ENCODE data around the gene FHIT. TPM values are rescaled to one million over a fixed set of nuclear protein-coding genes. Genes with fewer than 3 reads are reported as not detected.

The FHIT gene
- total RNA-seq, 1 experiment from 2014 or later: 20.1 TPM

DNA sequence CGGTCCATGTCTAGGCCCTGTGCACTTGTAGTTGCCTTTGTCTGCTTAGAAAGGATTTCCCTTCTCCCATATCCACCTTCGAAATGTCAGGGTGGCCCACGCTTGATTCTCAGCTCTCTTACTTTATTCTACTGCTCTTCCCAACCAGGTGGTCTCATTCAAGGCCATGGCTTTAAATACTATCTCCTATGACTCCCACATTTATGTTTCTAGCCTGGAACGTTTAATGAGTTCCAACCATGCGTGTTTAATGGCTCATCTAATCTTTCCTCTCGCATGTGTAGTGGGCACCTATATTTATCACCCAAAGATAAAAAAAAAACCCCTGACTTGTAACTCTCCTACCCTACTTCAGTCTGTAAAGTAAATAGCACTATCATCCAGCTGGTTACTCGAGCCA lies 1474.2 kb downstream of the FHIT start:
- TF ChIP-seq, protein P1, sequence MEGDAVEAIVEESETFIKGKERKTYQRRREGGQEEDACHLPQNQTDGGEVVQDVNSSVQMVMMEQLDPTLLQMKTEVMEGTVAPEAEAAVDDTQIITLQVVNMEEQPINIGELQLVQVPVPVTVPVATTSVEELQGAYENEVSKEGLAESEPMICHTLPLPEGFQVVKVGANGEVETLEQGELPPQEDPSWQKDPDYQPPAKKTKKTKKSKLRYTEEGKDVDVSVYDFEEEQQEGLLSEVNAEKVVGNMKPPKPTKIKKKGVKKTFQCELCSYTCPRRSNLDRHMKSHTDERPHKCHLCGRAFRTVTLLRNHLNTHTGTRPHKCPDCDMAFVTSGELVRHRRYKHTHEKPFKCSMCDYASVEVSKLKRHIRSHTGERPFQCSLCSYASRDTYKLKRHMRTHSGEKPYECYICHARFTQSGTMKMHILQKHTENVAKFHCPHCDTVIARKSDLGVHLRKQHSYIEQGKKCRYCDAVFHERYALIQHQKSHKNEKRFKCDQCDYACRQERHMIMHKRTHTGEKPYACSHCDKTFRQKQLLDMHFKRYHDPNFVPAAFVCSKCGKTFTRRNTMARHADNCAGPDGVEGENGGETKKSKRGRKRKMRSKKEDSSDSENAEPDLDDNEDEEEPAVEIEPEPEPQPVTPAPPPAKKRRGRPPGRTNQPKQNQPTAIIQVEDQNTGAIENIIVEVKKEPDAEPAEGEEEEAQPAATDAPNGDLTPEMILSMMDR (IDR thresholded peaks at IDR 0.05; ENCODE audit: unreplicated experiment): no peak
- DNase-seq (ENCODE audit: unreplicated experiment): no peak
- Mint-ChIP-seq H3K27ac (ENCODE audit: low read depth, unreplicated experiment) (no peak overlapping the region), H3K4me1 (ENCODE audit: insufficient read depth, unreplicated experiment) (peaks cover 20% of the 10 kb centered on the region), H3K9me3 (ENCODE audit: unreplicated experiment) (no peaks in the 10 kb centered on the region), H3K4me3 (ENCODE audit: unreplicated experiment) (no peak overlapping the region), H3K27me3 (ENCODE audit: insufficient read depth, unreplicated experiment) (no peaks in the 10 kb centered on the region), H3K36me3 (ENCODE audit: insufficient read depth, unreplicated experiment) (no peaks in the 10 kb centered on the region)
- POLR2A ChIA-PET: interaction anchor here (0.6 kb wide), 1 partner anchor 16 kb away, joined by 3 read pairs; no protein-coding TSS in a partner anchor
- CTCF ChIA-PET: interaction anchor here (0.6 kb wide), 1 partner anchor 802 kb away, joined by 3 read pairs; no protein-coding TSS in a partner anchor
- intact Hi-C loops (cut with micrococcal nuclease): no loop called here
- no TSS peak for BruUV-seq (replicated peaks)

DNA sequence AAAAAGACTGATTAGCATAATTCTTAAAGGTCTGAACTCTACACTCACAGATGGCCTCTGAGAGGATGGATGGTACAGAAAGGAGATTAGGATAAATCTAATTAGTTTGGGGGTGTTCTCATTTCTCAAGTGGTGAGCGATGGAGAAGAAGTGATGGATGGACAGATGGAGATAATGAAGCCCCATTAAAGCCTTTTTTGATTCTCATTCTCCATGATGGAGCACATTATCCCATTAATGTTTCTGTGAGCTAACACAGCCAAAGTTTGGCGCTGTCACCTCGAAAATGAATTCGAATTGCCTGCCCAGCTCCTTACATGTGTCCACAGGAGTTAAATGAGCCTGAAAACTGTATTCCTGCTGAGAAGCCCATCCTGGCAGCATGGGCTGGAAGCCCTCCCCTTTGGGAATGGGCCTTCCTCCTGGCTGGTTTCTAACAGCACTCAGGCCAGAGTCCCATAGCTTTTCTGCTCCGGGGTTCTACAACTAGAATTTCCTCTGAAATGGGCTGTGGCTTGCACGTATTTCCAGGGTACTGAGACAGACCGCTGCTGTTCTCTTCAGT lies 1475.4 kb downstream of the FHIT start:
- no peak for DNase-seq (ENCODE audit: unreplicated experiment)
- Mint-ChIP-seq H3K27ac (ENCODE audit: low read depth, unreplicated experiment) (no peak overlapping the region), H3K36me3 (ENCODE audit: insufficient read depth, unreplicated experiment) (no peaks in the 10 kb centered on the region), H3K4me1 (ENCODE audit: insufficient read depth, unreplicated experiment) (peaks cover 32% of the 10 kb centered on the region), H3K27me3 (ENCODE audit: insufficient read depth, unreplicated experiment) (no peaks in the 10 kb centered on the region), H3K9me3 (ENCODE audit: unreplicated experiment) (no peaks in the 10 kb centered on the region), H3K4me3 (ENCODE audit: unreplicated experiment) (no peak overlapping the region)
- CTCF ChIA-PET: interaction anchor here (0.5 to 1.0 kb wide), 2 partner anchors 9 to 19 kb away, joined by 3 read pairs; no protein-coding TSS in a partner anchor
- TF ChIP-seq, protein P1 (IDR thresholded peaks at IDR 0.05; ENCODE audit: unreplicated experiment): no peak
- POLR2A ChIA-PET: no interaction called here
- BruUV-seq (replicated peaks): no TSS peak
- intact Hi-C loops (cut with micrococcal nuclease): no loop called here

DNA sequence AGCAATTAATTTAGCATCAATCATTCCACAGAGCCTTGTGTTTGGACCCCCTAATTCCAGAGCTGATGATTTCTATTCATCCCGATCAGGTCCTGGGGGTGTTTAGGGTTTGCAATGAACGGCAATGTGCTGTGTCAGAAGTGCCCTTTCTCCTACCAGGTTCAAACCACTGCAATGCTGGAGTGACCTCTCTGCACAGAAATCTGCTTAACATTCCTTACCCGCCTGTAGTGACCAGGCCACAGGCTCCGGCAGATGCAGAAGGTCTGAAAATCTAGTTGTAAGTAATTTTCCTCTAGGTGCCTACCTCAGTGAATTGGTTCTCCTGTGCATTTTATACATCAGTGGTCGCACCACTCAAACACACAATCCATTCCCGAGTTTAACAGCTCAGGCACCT lies 1476.1 kb downstream of the FHIT start:
- ChIA-PET CTCF (interaction anchor here (0.5 to 1.0 kb wide), 3 partner anchors 8 to 20 kb away, joined by 3 to 4 read pairs (median 3); no protein-coding TSS in a partner anchor), POLR2A (interaction anchor here (1.0 kb wide), 1 partner anchor 27 kb away, joined by 3 read pairs; no protein-coding TSS in a partner anchor)
- no peaks in the 10 kb centered on the region for H3K36me3 Mint-ChIP-seq (ENCODE audit: insufficient read depth, unreplicated experiment)
- no peak overlapping the region for H3K27ac Mint-ChIP-seq (ENCODE audit: low read depth, unreplicated experiment)
- no peak for DNase-seq (ENCODE audit: unreplicated experiment)
- no peaks in the 10 kb centered on the region for H3K9me3 Mint-ChIP-seq (ENCODE audit: unreplicated experiment)
- H3K27me3 Mint-ChIP-seq (ENCODE audit: insufficient read depth, unreplicated experiment): no peaks in the 10 kb centered on the region
- BruUV-seq (replicated peaks): no TSS peak
- H3K4me1 Mint-ChIP-seq (ENCODE audit: insufficient read depth, unreplicated experiment): peaks cover 33% of the 10 kb centered on the region
- TF ChIP-seq, protein P1 (IDR thresholded peaks at IDR 0.05; ENCODE audit: unreplicated experiment): no peak
- no peak overlapping the region for H3K4me3 Mint-ChIP-seq (ENCODE audit: unreplicated experiment)
- intact Hi-C loops (cut with micrococcal nuclease): no loop called here

DNA sequence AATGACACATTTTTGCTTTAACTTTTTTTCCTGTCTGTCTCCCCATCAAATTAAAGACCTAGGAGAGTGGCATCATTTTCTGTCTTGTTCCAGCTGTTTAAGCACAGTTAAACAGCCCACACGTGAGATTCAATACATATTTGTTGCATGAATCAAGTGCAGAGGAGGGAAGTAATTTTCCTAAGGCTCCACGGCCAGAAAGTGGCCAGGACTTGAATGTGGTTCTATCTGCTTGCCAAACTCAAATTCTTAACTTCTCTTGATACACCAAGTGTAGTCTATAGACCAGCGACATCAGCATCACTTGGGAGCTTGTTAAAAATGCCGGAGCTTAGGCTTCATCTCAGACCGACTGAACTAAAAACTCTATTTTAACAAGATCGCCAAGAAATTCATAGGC lies 1476.6 kb downstream of the FHIT start:
- intact Hi-C loops (cut with micrococcal nuclease): no loop called here
- no peaks in the 10 kb centered on the region for H3K36me3 Mint-ChIP-seq (ENCODE audit: insufficient read depth, unreplicated experiment)
- no peak overlapping the region for H3K4me3 Mint-ChIP-seq (ENCODE audit: unreplicated experiment)
- TF ChIP-seq, protein P1 (IDR thresholded peaks at IDR 0.05; ENCODE audit: unreplicated experiment): no peak
- no peaks in the 10 kb centered on the region for H3K27me3 Mint-ChIP-seq (ENCODE audit: insufficient read depth, unreplicated experiment)
- H3K27ac Mint-ChIP-seq (ENCODE audit: low read depth, unreplicated experiment): no peak overlapping the region
- DNase-seq (ENCODE audit: unreplicated experiment): peak; percentile 40
- BruUV-seq (replicated peaks): no TSS peak
- no peaks in the 10 kb centered on the region for H3K9me3 Mint-ChIP-seq (ENCODE audit: unreplicated experiment)
- ChIA-PET CTCF (interaction anchor here (0.7 kb wide), 1 partner anchor 11 kb away, joined by 4 read pairs; no protein-coding TSS in a partner anchor), POLR2A (interaction anchor here (1.0 to 1.2 kb wide), 2 partner anchors 27 to 44 kb away, joined by 3 read pairs; no protein-coding TSS in a partner anchor)
- peaks cover 33% of the 10 kb centered on the region for H3K4me1 Mint-ChIP-seq (ENCODE audit: insufficient read depth, unreplicated experiment)

Data from MCF 10A (cell line).